BE2C (cell line): ENCODE measurements around the gene PDE4A.

Experiments used
- DNase-seq: peaks from one replicate; pipeline ENCODE4 v3.0.0-alpha.2; 2020
- H3K27me3 ChIP-seq: fragments of 250-450 bp; sonication (Bioruptor Pico); 2 replicates; pipeline ENCODE4 v1.5.1; 2020; ENCODE audit warnings: mild to moderate bottlenecking
- H3K36me3 ChIP-seq: fragments of 250-450 bp; sonication (Bioruptor Pico); 2 replicates; pipeline ENCODE4 v1.5.1; 2020; ENCODE audit warnings: mild to moderate bottlenecking
- H3K4me1 ChIP-seq: fragments of 250-450 bp; sonication (Bioruptor Pico); 2 replicates; pipeline ENCODE4 v1.5.1; 2020
- H3K4me3 ChIP-seq: 2 replicates; pipeline ENCODE4 v1.5.1; 2011; ENCODE audit warnings: low read depth, low read length
- H3K9me3 ChIP-seq: fragments of 250-450 bp; sonication (Bioruptor Pico); 2 replicates; pipeline ENCODE4 v1.5.1; 2020
- CTCF ChIP-seq: IDR thresholded peaks from 2 replicates; pipeline ENCODE4 v1.5.1; 2012; ENCODE audit warnings: mild to moderate bottlenecking, low read depth, low read length

The PDE4A gene

GRCh38 chr19:10503002-10503789, 82.9 kb downstream of the PDE4A start, which contains the start of gene KEAP1:
KEAP1 (minus strand) TSS chr19:10503356; CDS start chr19:10500033, 3,323 bp downstream.
- no peaks in the 10 kb centered on the region for H3K9me3 ChIP-seq
- DNase-seq = peak; percentile 60
- H3K4me1 ChIP-seq = no peaks in the 10 kb centered on the region
- no peaks in the 10 kb centered on the region for H3K27me3 ChIP-seq
- H3K4me3 ChIP-seq = peak within 1 kb of the TSS; percentile 93
- TF ChIP-seq CTCF = no peak
- peaks cover 26% of the 10 kb centered on the region for H3K36me3 ChIP-seq

- Histone ChIP-seq H3K27me3 (peaks cover 7% of the 10 kb centered on the region), H3K4me1 (no peaks in the 10 kb centered on the region), H3K4me3 (no peak overlapping the region), H3K9me3 (no peaks in the 10 kb centered on the region), H3K36me3 (peaks cover 5% of the 10 kb centered on the region)
- peak; percentile 70 for DNase-seq
- peak; percentile 78 for TF ChIP-seq CTCF
These were observed 85.4 kb downstream of the PDE4A start for GRCh38 chr19:10505583-10506229.

- no peak for TF ChIP-seq CTCF
- no peaks in the 10 kb centered on the region for H3K9me3 ChIP-seq
- no peak for DNase-seq
- no peaks in the 10 kb centered on the region for H3K4me1 ChIP-seq
- no peak overlapping the region for H3K4me3 ChIP-seq
- no peaks in the 10 kb centered on the region for H3K36me3 ChIP-seq
- peaks cover 31% of the 10 kb centered on the region for H3K27me3 ChIP-seq
These were observed 87.7 kb downstream of the PDE4A start for GRCh38 chr19:10508036-10508435.

- no peak for DNase-seq
- H3K36me3 ChIP-seq = no peaks in the 10 kb centered on the region
- H3K4me1 ChIP-seq = no peaks in the 10 kb centered on the region
- peaks cover 37% of the 10 kb centered on the region for H3K27me3 ChIP-seq
- H3K4me3 ChIP-seq = no peak overlapping the region
- TF ChIP-seq CTCF = no peak
- H3K9me3 ChIP-seq = no peaks in the 10 kb centered on the region
These were observed 88.4 kb downstream of the PDE4A start for GRCh38 chr19:10508707-10509106.

- Histone ChIP-seq H3K27me3 (peaks cover 54% of the 10 kb centered on the region), H3K4me3 (no peak overlapping the region), H3K9me3 (no peaks in the 10 kb centered on the region), H3K36me3 (no peaks in the 10 kb centered on the region), H3K4me1 (no peaks in the 10 kb centered on the region)
- peak; percentile 72 for TF ChIP-seq CTCF
- DNase-seq = peak; percentile 52
These were observed 90.0 kb downstream of the PDE4A start for GRCh38 chr19:10510301-10510802.

GRCh38 chr19:10513223-10513622, 92.9 kb downstream of the PDE4A start:
- no peak for TF ChIP-seq CTCF
- H3K4me1 ChIP-seq = no peaks in the 10 kb centered on the region
- H3K27me3 ChIP-seq = peaks cover 77% of the 10 kb centered on the region
- no peaks in the 10 kb centered on the region for H3K36me3 ChIP-seq
- H3K4me3 ChIP-seq = no peak overlapping the region
- H3K9me3 ChIP-seq = no peaks in the 10 kb centered on the region
- DNase-seq = no peak
